Stimulated activated CD8-positive, alpha-beta memory T cell treated with anti-CD3 and anti-CD28 coated beads, Interleukin-4, amount 100 ng/mL, for 48 hours (primary cell): ENCODE results near the gene ZG16B.

ENCODE experiments used
- DNase-seq: peaks from one replicate; pipeline ENCODE4 v3.0.0-alpha.2; 2020

The ZG16B gene

GRCh38 chr16:2874032-2874911, 44.2 kb downstream of the ZG16B start:
- DNase-seq = no peak

- DNase-seq = peak; percentile 78
These were observed 44.8 kb downstream of the ZG16B start for GRCh38 chr16:2874912-2875362.

GRCh38 chr16:2879854-2880508, 49.9 kb downstream of the ZG16B start:
- DNase-seq = no peak
